Common myeloid progenitor, CD34-positive (primary cell): ENCODE results near the gene PACRG.

Experiments used
- CTCF ChIA-PET: fragments of 350-600 bp; sonication (Branson Sonifier 250); formaldehyde crosslinking; loops from one replicate; lab custom pipeline; 2021; ENCODE audit warnings: antibody characterized with exemption; lab: Charles Lee
- POLR2A ChIA-PET: fragments of 350-600 bp; sonication (Branson Sonifier 250); formaldehyde crosslinking; loops from one replicate; lab custom pipeline; 2021; ENCODE audit warnings: antibody characterized with exemption; lab: Charles Lee
- DNase-seq, 3 donors: peaks; one replicate each; pipeline versions ENCODE4 v3.0.0 to v3.0.0-alpha.2; 2013
- H3K27ac ChIP-seq, 2 experiments: 1 replicate in 1 of 2; 2 replicates in 1 of 2; pipeline ENCODE4 v1.7.0; 2013; ENCODE audit warnings: inconsistent platforms in 2 of 2, low read length in 2 of 2, mild to moderate bottlenecking in 2 of 2, low read depth in 1 of 2, moderate library complexity in 1 of 2; ENCODE audit not compliant: severe bottlenecking in 2 of 2, insufficient read depth in 1 of 2, poor library complexity in 1 of 2
- H3K27me3 ChIP-seq, 5 experiments: replicated peaks in 2 of 5; 1 replicate in 3 of 5; 2 replicates in 2 of 5; pipeline versions ENCODE4 v1.6.1 to v1.7.0; 2013; ENCODE audit warnings: low read length in 4 of 5, mild to moderate bottlenecking in 2 of 5, moderate library complexity in 2 of 5, inconsistent platforms in 1 of 5; ENCODE audit not compliant: insufficient read depth in 5 of 5, control insufficient read depth in 4 of 5
- H3K36me3 ChIP-seq, 4 experiments: 1 replicate in 2 of 4; 2 replicates in 2 of 4; pipeline versions ENCODE4 v1.6.1 to v1.7.0; 2013; ENCODE audit warnings: low read length in 3 of 4, control low read depth in 1 of 4, mild to moderate bottlenecking in 1 of 4; ENCODE audit not compliant: control insufficient read depth in 4 of 4, insufficient read depth in 4 of 4
- H3K4me1 ChIP-seq, 4 experiments: 1 replicate in 3 of 4; 2 replicates in 1 of 4; pipeline versions ENCODE4 v1.6.1 to v1.7.1; 2013; ENCODE audit warnings: low read length in 3 of 4, mild to moderate bottlenecking in 3 of 4, control low read depth in 1 of 4, inconsistent platforms in 1 of 4, moderate library complexity in 1 of 4; ENCODE audit not compliant: control insufficient read depth in 4 of 4, insufficient read depth in 4 of 4; ENCODE audit errors: control extremely low read depth in 1 of 4
- H3K4me3 ChIP-seq, 7 experiments: 1 replicate in 4 of 7; 2 replicates in 3 of 7; pipeline versions ENCODE4 v1.5.1 to v1.7.0; 2013; ENCODE audit warnings: mild to moderate bottlenecking in 7 of 7, low read length in 6 of 7, moderate library complexity in 6 of 7, inconsistent platforms in 2 of 7, low read depth in 2 of 7, control low read depth in 1 of 7; ENCODE audit not compliant: insufficient read depth in 4 of 7, control insufficient read depth in 1 of 7; ENCODE audit errors: extremely low read depth in 1 of 7
- H3K9me3 ChIP-seq, 5 experiments: 1 replicate in 4 of 5; 2 replicates in 1 of 5; pipeline versions ENCODE4 v1.6.1 to v1.7.1; 2013; ENCODE audit warnings: low read length in 4 of 5, mild to moderate bottlenecking in 2 of 5, inconsistent platforms in 1 of 5, low read depth in 1 of 5, moderate library complexity in 1 of 5; ENCODE audit not compliant: control insufficient read depth in 4 of 5, insufficient read depth in 2 of 5; ENCODE audit errors: control extremely low read depth in 1 of 5
- WGBS: methylation state at CpG from one replicate; pipeline ENCODE4 v1.1.5; 2013; ENCODE audit not compliant: insufficient coverage; 5-methylcytosine and 5-hydroxymethylcytosine counted together

The PACRG gene

DNA sequence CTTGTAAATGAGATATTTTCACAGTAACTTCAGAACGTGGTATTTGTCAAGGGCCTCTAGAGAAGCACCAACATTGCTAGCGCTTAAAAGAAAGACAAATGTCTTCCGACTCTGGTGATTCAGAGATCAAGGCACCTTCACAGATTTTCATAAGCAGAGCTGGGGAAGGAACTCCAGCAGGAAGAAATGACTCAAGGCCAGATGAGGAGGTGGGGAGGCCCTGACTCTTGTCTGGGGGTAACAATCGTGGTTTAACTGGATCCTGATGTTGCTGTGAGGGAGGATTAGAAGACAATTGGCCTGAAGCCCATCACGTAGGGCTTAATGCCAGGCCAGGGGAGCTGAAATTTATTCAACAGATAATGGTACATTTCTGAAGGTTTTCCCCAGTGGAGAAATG is 563.8 kb downstream of the PACRG start:
- Histone ChIP-seq H3K27me3 (no peaks in the 10 kb centered on the region), H3K9me3 (no peaks in the 10 kb centered on the region), H3K4me1 (no peaks in the 10 kb centered on the region), H3K4me3 (no peak overlapping the region), H3K36me3 (no peaks in the 10 kb centered on the region), H3K27ac (no peak overlapping the region)
- no peak for DNase-seq
- 76% methylated on average over 5 of the region's 5 CpGs for WGBS
- CTCF ChIA-PET = no interaction called here
- POLR2A ChIA-PET = no interaction called here

DNA sequence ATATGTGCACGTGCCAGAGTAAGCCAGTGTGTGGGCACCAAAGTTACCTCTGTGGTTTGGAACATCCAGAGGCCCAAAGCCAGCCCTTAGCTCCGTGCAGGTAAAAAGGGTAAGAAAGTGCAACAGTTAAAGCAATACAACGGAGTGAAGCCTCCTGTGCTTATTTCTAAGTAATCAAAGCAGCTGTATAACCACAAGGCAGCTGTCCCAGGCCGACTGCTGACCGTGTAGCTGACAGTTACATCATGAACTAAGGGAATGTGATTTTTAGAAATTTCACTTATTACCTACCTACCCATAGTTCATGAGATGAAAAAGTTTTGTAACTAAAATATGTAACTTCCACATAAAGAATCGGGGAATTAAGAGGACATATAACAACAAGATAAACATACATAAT is 565.5 kb downstream of the PACRG start:
- no peaks in the 10 kb centered on the region for H3K4me1 ChIP-seq
- POLR2A ChIA-PET = no interaction called here
- H3K9me3 ChIP-seq = no peaks in the 10 kb centered on the region
- DNase-seq = no peak
- CTCF ChIA-PET = no interaction called here
- H3K36me3 ChIP-seq = no peaks in the 10 kb centered on the region
- H3K27me3 ChIP-seq = no peaks in the 10 kb centered on the region
- WGBS = 96% methylated on average over 3 of the region's 6 CpGs
- no peak overlapping the region for H3K27ac ChIP-seq
- H3K4me3 ChIP-seq = no peak overlapping the region

DNA sequence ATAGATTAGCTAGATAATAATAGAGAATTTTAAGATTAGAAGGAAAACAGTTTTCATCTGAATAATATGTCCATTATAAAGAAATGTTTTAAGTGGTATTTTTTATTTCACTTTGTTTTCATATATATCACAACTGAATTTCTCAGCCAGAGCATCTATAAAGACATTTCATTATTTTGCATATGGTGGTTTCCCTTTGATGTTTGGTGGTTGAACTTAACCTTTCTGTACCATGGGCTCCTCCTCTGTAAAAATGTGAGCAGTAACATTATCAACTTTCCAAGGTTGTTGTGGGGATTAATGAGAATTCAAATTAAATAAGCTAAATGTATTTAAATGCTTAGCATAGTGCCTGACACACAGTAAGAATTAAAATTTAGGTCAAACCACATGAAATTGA is 567.0 kb downstream of the PACRG start:
- Histone ChIP-seq H3K36me3 (no peaks in the 10 kb centered on the region), H3K27ac (no peak overlapping the region), H3K9me3 (no peaks in the 10 kb centered on the region), H3K27me3 (no peaks in the 10 kb centered on the region), H3K4me3 (no peak overlapping the region), H3K4me1 (no peaks in the 10 kb centered on the region)
- POLR2A ChIA-PET = no interaction called here
- DNase-seq = no peak
- CTCF ChIA-PET = no interaction called here

DNA sequence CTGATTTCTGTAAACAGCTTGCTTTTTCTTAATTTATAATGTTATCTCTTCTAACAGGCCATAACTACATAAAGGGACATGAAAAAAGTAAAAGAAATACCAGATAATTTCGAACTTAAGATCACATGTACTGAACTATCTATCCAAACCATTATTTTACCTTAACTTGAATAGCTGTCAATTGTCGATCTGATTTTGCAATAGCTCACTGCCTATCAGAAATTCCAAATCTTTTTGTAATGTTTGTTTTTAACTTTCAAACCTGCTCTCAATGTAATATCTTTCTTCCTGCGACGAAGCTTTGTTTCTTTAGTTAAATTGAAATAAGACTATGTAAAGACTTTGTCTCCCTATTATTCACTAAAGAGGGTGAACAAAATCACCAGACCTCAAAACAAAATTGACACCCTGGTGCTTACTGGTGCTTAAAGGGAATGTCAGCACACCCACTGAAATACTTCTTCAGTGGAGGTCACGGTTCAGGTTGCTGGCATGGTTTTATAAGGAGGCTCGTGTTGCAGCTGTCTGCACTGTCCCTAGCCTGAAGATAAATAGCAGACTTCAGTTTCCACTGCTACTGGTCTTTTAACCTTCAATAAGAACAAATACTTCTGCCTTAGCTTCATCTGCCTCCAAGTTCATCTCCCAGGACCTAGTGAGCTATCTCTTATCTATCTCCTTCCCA is 569.2 kb downstream of the PACRG start:
- WGBS = 90% methylated on average over 3 of the region's 6 CpGs
- CTCF ChIA-PET = interaction anchor here (1.0 kb wide), 1 partner anchor 39 kb away, joined by 3 read pairs; no protein-coding TSS in a partner anchor
- POLR2A ChIA-PET = no interaction called here

DNA sequence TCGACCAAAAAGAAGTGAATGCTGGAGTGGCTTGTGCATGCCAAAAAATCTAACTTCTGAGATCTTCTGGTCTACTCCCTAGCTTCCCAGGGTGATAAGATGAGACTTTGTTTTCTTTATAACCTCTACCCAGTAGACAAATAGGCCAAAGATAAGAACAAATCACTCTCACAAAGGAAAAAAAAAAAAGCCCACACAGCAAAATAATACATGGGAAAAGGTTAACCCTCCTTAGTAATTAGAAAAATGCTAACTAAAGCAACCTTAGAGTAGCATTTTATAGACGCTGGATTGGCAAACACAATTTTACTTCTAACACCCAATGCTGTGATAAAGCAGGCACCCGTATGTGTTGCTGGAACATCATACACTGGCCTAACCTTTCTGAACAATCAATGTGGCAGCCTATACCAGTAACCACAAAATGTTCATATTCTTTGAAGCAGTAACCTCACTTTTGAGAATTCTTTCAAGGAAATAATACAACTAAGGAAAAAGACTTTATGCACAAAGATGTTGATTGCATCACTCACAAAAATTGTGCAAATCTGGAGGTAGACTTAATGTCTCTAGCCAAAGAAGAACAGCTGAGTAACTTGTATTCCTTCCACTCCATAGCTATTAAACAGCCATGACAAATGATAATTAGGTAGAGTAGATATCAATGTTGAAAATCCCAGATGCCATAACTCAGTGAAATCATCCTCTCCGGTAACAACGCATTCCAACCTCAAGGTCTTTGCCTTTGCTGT is 570.5 kb downstream of the PACRG start:
- POLR2A ChIA-PET = no interaction called here

More for the DNA sequence above, 569.2 kb downstream of the PACRG start:
- Histone ChIP-seq H3K27me3 (no peaks in the 10 kb centered on the region), H3K9me3 (no peaks in the 10 kb centered on the region), H3K36me3 (no peaks in the 10 kb centered on the region), H3K4me3 (no peak overlapping the region), H3K4me1 (no peaks in the 10 kb centered on the region), H3K27ac (no peak overlapping the region)
- no peak for DNase-seq

DNA sequence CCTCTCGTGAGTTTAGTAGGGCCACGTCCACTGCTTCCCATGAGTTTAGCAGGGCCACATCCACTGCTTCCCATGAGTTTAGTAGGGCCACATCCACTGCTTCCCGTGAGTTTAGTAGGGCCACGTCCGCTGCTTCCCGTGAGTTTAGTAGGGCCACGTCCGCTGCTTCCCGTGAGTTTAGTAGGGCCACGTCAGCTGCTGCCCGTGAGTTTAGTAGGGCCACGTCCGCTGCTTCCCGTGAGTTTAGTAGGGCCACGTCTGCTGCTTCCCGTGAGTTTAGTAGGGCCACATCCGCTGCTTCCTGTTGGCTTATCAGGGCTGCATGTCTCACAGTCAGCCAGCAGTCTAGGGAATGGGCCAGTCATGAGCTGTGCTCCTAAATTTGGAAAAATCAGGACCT is 573.1 kb downstream of the PACRG start:
- 86% methylated on average over 14 of the region's 17 CpGs for WGBS
- CTCF ChIA-PET = no interaction called here
- no peak for DNase-seq
- no peaks in the 10 kb centered on the region for H3K4me1 ChIP-seq
- H3K27ac ChIP-seq = no peak overlapping the region
- no peak overlapping the region for H3K4me3 ChIP-seq
- H3K9me3 ChIP-seq = no peaks in the 10 kb centered on the region
- POLR2A ChIA-PET = no interaction called here
- no peaks in the 10 kb centered on the region for H3K36me3 ChIP-seq
- no peaks in the 10 kb centered on the region for H3K27me3 ChIP-seq

More for the DNA sequence above, 570.5 kb downstream of the PACRG start:
- no peaks in the 10 kb centered on the region for H3K36me3 ChIP-seq
- no peak overlapping the region for H3K27ac ChIP-seq
- no peaks in the 10 kb centered on the region for H3K9me3 ChIP-seq
- no peak overlapping the region for H3K4me3 ChIP-seq
- CTCF ChIA-PET = no interaction called here
- H3K27me3 ChIP-seq = no peaks in the 10 kb centered on the region
- WGBS = 89% methylated on average over 3 of the region's 5 CpGs
- no peaks in the 10 kb centered on the region for H3K4me1 ChIP-seq
- DNase-seq = no peak
